Measurements from ENCODE around the gene TMEM132D. TPM values are rescaled to one million over a fixed set of nuclear protein-coding genes. Genes with fewer than 3 reads are reported as not detected.

Gene TMEM132D
- total and polyA plus RNA-seq, 2 donors: 0.32 TPM; not detected in 1

DNA sequence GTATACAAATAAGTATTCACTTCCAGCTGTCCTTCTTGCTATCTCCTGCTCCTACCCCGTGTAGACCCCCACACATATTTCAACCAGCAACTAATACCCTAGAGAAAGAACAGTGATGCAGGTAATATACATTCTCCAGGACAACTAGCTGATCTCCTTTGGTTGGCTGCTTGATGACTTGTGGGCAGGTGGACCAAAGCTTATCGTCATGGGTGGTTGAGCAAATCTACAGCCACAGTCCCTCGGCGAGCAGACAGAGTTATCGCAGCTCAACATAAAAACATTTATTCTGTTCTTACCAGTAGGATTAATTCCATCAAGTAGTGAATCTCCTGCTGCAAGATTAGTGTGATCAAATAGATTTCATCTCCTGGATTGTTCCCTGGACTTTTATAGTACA, 314.3 kb downstream of the TMEM132D start:
- Histone ChIP-seq H3K4me3 (ENCODE audit: low read depth, low read length) (no peak overlapping the region), H3K4me1 (ENCODE audit: insufficient read depth) (no peaks in the 10 kb centered on the region), H3K36me3 (ENCODE audit: insufficient read depth) (no peaks in the 10 kb centered on the region), H3K27ac (ENCODE audit: low read depth) (no peak overlapping the region)
- 80% methylated on average over 5 of the region's 5 CpGs for WGBS
- no peak for DNase-seq (ENCODE audit: extremely low spot score)

GRCh38 chr12:129588142-129588541, 315.7 kb downstream of the TMEM132D start:
- no peak overlapping the region for H3K27ac ChIP-seq (ENCODE audit: low read depth)
- 92% methylated on average over 4 of the region's 4 CpGs for WGBS
- DNase-seq (ENCODE audit: extremely low spot score): no peak
- H3K4me1 ChIP-seq (ENCODE audit: insufficient read depth): no peaks in the 10 kb centered on the region
- no peak overlapping the region for H3K4me3 ChIP-seq (ENCODE audit: low read depth, low read length)
- no peaks in the 10 kb centered on the region for H3K36me3 ChIP-seq (ENCODE audit: insufficient read depth)

- no peak for DNase-seq (ENCODE audit: extremely low spot score)
- Histone ChIP-seq H3K36me3 (ENCODE audit: insufficient read depth) (no peaks in the 10 kb centered on the region), H3K4me3 (ENCODE audit: low read depth, low read length) (no peak overlapping the region), H3K4me1 (ENCODE audit: insufficient read depth) (no peaks in the 10 kb centered on the region), H3K27ac (ENCODE audit: low read depth) (no peak overlapping the region)
- WGBS: 94% methylated on average over 9 of the region's 9 CpGs
These were observed 318.5 kb downstream of the TMEM132D start for GRCh38 chr12:129585296-129585695.

GRCh38 chr12:129579879-129580278, 323.9 kb downstream of the TMEM132D start:
- H3K4me3 ChIP-seq (ENCODE audit: low read depth, low read length): no peak overlapping the region
- DNase-seq (ENCODE audit: extremely low spot score): no peak
- H3K27ac ChIP-seq (ENCODE audit: low read depth): no peak overlapping the region
- 91% methylated on average over 5 of the region's 5 CpGs for WGBS
- no peaks in the 10 kb centered on the region for H3K36me3 ChIP-seq (ENCODE audit: insufficient read depth)
- H3K4me1 ChIP-seq (ENCODE audit: insufficient read depth): no peaks in the 10 kb centered on the region

DNA sequence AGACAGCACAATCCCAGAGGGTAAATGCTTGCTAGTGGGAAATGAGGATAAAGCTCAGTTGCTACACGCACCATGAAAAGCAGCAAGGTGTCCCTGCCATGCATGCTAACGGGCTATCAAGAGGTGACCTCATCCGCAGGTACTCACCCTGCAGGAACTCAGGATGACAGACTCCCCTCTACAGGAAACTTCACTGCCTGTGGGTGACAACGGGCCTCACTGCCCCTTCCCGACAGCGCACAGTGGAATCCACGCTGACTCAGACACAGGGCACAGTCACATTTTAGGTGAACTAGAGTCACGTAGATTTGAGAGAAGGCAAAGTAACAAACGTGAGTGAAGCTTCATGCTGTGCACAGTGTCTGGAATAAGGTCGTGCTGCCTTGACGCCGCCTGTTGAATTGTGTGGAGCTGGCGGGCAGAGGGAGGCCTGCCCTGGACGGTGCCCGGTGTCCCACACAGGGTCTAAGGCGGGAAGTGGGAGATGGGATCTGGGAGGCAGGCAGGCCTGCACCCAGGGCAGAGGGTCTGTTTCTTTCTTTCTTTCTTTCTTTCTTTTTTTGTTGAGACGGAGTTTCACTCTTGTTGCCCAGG, 331.8 kb downstream of the TMEM132D start:
- Histone ChIP-seq H3K36me3 (ENCODE audit: insufficient read depth) (no peaks in the 10 kb centered on the region), H3K27ac (ENCODE audit: low read depth) (no peak overlapping the region), H3K4me3 (ENCODE audit: low read depth, low read length) (no peak overlapping the region), H3K4me1 (ENCODE audit: insufficient read depth) (no peaks in the 10 kb centered on the region)
- 87% methylated on average over 17 of the region's 17 CpGs for WGBS
- no peak for DNase-seq (ENCODE audit: extremely low spot score)

DNA sequence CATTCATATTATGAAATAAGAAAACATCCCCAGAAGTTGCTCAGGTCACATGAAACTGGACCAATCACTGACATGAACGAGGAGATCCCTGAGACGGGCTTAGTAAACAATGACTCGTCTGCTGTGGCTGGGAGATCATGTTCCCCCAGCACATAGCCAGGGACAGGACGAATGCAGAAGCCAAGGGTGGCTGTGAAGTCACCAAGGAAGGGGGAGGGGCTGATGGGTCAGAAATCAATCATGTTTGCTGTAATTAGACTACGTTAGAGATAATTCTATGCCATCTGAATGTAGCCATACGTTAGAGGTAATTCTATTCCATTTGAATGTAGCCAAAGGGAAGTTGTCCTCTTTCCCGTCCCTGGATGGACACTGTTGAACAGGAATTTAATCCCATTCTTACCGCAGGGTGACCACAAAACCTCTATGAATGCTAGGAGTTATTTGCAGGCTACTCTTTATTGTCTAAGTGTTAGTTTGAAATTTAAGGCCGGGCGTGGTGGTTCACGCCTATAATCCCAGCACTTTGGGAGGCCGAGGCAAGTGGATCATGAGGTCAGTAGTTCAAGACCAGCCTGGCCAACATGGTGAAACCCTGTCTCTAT, 332.9 kb downstream of the TMEM132D start:
- no peak overlapping the region for H3K4me3 ChIP-seq (ENCODE audit: low read depth, low read length)
- DNase-seq (ENCODE audit: extremely low spot score): no peak
- H3K4me1 ChIP-seq (ENCODE audit: insufficient read depth): no peaks in the 10 kb centered on the region
- WGBS: 73% methylated on average over 12 of the region's 12 CpGs
- H3K27ac ChIP-seq (ENCODE audit: low read depth): no peak overlapping the region
- H3K36me3 ChIP-seq (ENCODE audit: insufficient read depth): no peaks in the 10 kb centered on the region

GRCh38 chr12:129566800-129567199, 337.0 kb downstream of the TMEM132D start:
- Histone ChIP-seq H3K4me1 (ENCODE audit: insufficient read depth) (no peaks in the 10 kb centered on the region), H3K36me3 (ENCODE audit: insufficient read depth) (no peaks in the 10 kb centered on the region), H3K4me3 (ENCODE audit: low read depth, low read length) (no peak overlapping the region), H3K27ac (ENCODE audit: low read depth) (no peak overlapping the region)
- DNase-seq (ENCODE audit: extremely low spot score): no peak
- 76% methylated on average over 5 of the region's 5 CpGs for whole genome bisulfite sequencing

DNA sequence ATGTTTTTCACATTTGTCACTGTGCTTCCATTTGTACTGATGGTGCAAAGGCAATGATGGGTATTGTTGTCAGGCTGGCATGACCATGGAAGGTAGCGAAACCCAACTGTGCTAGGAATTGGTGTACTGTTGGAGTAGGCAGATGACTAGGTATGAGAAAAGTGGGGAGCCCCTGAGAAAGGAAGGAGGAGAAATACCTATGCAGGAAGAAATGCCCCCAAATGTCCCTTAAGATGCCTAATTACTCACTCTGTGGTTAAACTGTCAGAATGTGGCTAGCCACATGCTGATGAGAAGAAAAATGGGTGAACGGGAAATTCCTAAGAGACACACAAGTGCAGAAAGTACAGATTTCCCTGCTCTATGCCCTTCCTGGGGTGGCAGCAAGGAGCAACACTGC, 339.1 kb downstream of the TMEM132D start:
- 85% methylated on average over 2 of the region's 2 CpGs for WGBS
- no peak for DNase-seq (ENCODE audit: extremely low spot score)
- Histone ChIP-seq H3K4me3 (ENCODE audit: low read depth, low read length) (no peak overlapping the region), H3K36me3 (ENCODE audit: insufficient read depth) (no peaks in the 10 kb centered on the region), H3K4me1 (ENCODE audit: insufficient read depth) (no peaks in the 10 kb centered on the region), H3K27ac (ENCODE audit: low read depth) (no peak overlapping the region)

DNA sequence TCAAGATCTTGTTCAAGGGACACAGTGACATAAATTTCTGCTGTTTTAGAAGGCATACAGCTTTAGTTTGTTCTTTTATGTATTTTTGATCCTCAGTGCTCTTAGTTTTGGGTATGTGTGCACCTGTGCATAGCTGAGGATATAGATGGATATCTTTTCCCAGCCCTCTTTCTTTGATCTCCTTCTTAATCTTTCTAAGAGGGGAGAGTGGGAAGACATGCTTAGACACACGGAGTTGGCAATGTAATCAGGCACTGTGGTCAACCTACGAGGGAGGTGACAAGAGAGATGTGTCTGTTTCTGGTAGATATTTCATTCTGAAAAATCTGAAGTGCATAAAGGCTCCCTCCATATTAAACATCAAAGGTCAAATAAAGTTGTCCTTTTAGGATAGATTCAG, 340.6 kb downstream of the TMEM132D start:
- WGBS: 70% methylated on average over 2 of the region's 2 CpGs
- Histone ChIP-seq H3K4me3 (ENCODE audit: low read depth, low read length) (no peak overlapping the region), H3K27ac (ENCODE audit: low read depth) (no peak overlapping the region), H3K36me3 (ENCODE audit: insufficient read depth) (no peaks in the 10 kb centered on the region), H3K4me1 (ENCODE audit: insufficient read depth) (no peaks in the 10 kb centered on the region)
- no peak for DNase-seq (ENCODE audit: extremely low spot score)

DNA sequence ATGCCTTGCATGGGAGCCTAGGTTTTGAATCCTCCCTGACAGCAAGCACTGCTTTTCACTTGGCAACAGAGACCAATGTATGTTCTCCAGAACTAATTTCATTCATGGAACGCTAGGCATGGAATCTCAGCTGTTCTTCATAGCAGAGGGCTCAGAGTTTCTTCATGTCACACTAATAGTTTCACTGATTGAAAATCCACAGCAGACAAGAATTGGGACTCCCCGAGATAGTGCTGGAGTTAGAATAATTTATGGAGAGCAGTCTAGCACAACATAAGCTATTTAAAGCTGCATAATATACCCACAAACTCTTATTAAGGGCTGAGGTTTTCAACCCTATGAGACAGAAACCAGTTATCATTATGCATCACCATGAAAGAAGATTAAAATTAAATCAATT, 342.5 kb downstream of the TMEM132D start:
- no peak for DNase-seq (ENCODE audit: extremely low spot score)
- no peak overlapping the region for H3K4me3 ChIP-seq (ENCODE audit: low read depth, low read length)
- 32% methylated on average over 2 of the region's 2 CpGs for WGBS
- no peaks in the 10 kb centered on the region for H3K4me1 ChIP-seq (ENCODE audit: insufficient read depth)
- H3K27ac ChIP-seq (ENCODE audit: low read depth): no peak overlapping the region
- no peaks in the 10 kb centered on the region for H3K36me3 ChIP-seq (ENCODE audit: insufficient read depth)

GRCh38 chr12:129559776-129560175, 344.0 kb downstream of the TMEM132D start:
- Histone ChIP-seq H3K36me3 (ENCODE audit: insufficient read depth) (no peaks in the 10 kb centered on the region), H3K27ac (ENCODE audit: low read depth) (no peak overlapping the region), H3K4me1 (ENCODE audit: insufficient read depth) (no peaks in the 10 kb centered on the region), H3K4me3 (ENCODE audit: low read depth, low read length) (no peak overlapping the region)
- WGBS: 66% methylated on average over 4 of the region's 4 CpGs
- DNase-seq (ENCODE audit: extremely low spot score): no peak

GRCh38 chr12:129558036-129558435, 345.8 kb downstream of the TMEM132D start:
- DNase-seq (ENCODE audit: extremely low spot score): no peak
- no peaks in the 10 kb centered on the region for H3K36me3 ChIP-seq (ENCODE audit: insufficient read depth)
- H3K4me3 ChIP-seq (ENCODE audit: low read depth, low read length): no peak overlapping the region
- no peaks in the 10 kb centered on the region for H3K4me1 ChIP-seq (ENCODE audit: insufficient read depth)
- 55% methylated on average over 2 of the region's 2 CpGs for WGBS
- H3K27ac ChIP-seq (ENCODE audit: low read depth): no peak overlapping the region

- Histone ChIP-seq H3K4me1 (ENCODE audit: insufficient read depth) (no peaks in the 10 kb centered on the region), H3K36me3 (ENCODE audit: insufficient read depth) (no peaks in the 10 kb centered on the region), H3K27ac (ENCODE audit: low read depth) (no peak overlapping the region), H3K4me3 (ENCODE audit: low read depth, low read length) (no peak overlapping the region)
- 75% methylated on average over 9 of the region's 9 CpGs for WGBS
- DNase-seq (ENCODE audit: extremely low spot score): no peak
These were observed 347.7 kb downstream of the TMEM132D start for GRCh38 chr12:129556082-129556481.

DNA sequence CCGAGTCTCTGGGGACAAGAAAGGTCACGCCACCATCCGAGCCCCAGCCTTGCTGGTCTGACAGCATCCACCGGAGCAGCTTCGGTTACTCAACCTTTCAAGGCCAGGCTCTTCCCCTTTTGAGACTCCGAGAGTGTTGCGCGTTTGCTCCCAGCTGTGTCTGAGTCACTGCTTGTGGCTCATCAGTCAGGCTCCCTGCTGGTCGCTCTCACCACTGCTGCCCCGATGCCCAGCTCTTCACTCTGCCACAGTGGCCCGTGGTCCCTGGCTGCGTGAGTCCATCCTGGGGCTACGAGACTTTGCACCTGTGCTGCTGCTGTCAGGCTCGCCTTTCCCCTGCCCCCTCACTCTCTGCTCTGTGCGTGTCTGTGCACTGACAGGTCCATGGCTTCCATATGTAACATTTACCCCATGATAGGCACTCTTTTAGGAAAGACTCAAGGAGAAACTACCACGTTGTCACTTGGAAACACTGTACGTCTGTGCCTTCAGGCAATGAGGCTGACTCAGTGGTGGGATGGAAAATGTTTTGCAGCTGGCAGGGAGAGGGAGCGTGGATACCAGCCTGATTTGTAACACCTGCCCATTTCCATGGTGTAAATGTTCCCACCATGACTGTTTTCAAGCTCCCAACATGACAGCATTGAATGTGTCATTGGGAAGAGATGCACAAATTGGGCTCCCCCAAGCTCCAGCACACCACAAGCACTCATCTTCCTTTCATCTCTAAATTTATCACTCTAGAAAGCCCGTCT, 350.7 kb downstream of the TMEM132D start:
- 84% methylated on average over 19 of the region's 19 CpGs for WGBS
- DNase-seq (ENCODE audit: extremely low spot score): no peak
- Histone ChIP-seq H3K36me3 (ENCODE audit: insufficient read depth) (no peaks in the 10 kb centered on the region), H3K4me1 (ENCODE audit: insufficient read depth) (no peaks in the 10 kb centered on the region), H3K4me3 (ENCODE audit: low read depth, low read length) (no peak overlapping the region), H3K27ac (ENCODE audit: low read depth) (no peak overlapping the region)

Data from urinary bladder (tissue), 4 donors.